Activated CD4-positive, alpha-beta T cell treated with anti-CD3 and anti-CD28 coated beads for 36 hours (primary cell): ENCODE measurements around the gene CRB2. TPM values are rescaled to one million over a fixed set of nuclear protein-coding genes. Genes with fewer than 3 reads are reported as not detected.
A peak's percentile ranks its signal among the peaks of the same experiment; 100 is the strongest.

ENCODE experiments used
- ATAC-seq: fragments of 200-7000 bp; cut with Tn5 transposase; one replicate; pipeline ENCODE4 v1.10.0; 2021; ENCODE audit warnings: mild to moderate bottlenecking, moderate library complexity
- CTCF ChIA-PET: fragments of 350-600 bp; sonication (Branson Sonifier 250); formaldehyde crosslinking; loops from one replicate; lab custom pipeline; 2021; ENCODE audit warnings: antibody characterized with exemption; lab: Charles Lee
- POLR2A ChIA-PET: fragments of 350-600 bp; sonication (Branson Sonifier 250); formaldehyde crosslinking; loops from one replicate; lab custom pipeline; 2021; ENCODE audit warnings: antibody characterized with exemption, inconsistent platforms; lab: Charles Lee
- DNase-seq: peaks from one replicate; pipeline ENCODE4 v3.0.0-alpha.2; 2020
- H3K27ac Mint-ChIP-seq: one replicate; pipeline ENCODE4 v1.8.0; 2021; ENCODE audit warnings: mixed read lengths
- H3K27me3 Mint-ChIP-seq: one replicate; pipeline ENCODE4 v1.8.0; 2021; ENCODE audit warnings: mixed read lengths
- H3K36me3 Mint-ChIP-seq: one replicate; pipeline ENCODE4 v1.8.0; 2021; ENCODE audit warnings: low read depth, mixed read lengths
- H3K4me1 Mint-ChIP-seq: one replicate; pipeline ENCODE4 v1.8.0; 2021; ENCODE audit warnings: mixed read lengths
- H3K4me3 Mint-ChIP-seq: one replicate; pipeline ENCODE4 v1.8.0; 2021; ENCODE audit warnings: mild to moderate bottlenecking, moderate library complexity, mixed read lengths
- H3K9me3 Mint-ChIP-seq: one replicate; pipeline ENCODE4 v1.8.0; 2021; ENCODE audit warnings: low read depth, mixed read lengths
- intact Hi-C, 2 experiments: fragments of 100-400 bp; cut with DNase I in 1 of 2; cut with micrococcal nuclease in 1 of 2; formaldehyde crosslinking; loops; one replicate each; pipeline versions ENCODE4 v1.14.2 to v1.15.1; 2022 to 2024; cut with DNase I, micrococcal nuclease
- total RNA-seq, 2 experiments: library from RNA; stranded (reverse); gene quantifications; one replicate each; pipeline ENCODE4 v1.2.3, GENCODE V29; 2021

CRB2 gene
- total RNA-seq, 2 experiments from 2014 or later, result not detected

GRCh38 chr9:123319541-123320339 is 36.3 kb upstream of the CRB2 start:
- Mint-ChIP-seq H3K4me1 (peaks cover 32% of the 10 kb centered on the region), H3K9me3 (no peaks in the 10 kb centered on the region), H3K27me3 (no peaks in the 10 kb centered on the region), H3K4me3 (no peak overlapping the region), H3K36me3 (no peaks in the 10 kb centered on the region), H3K27ac (no peak overlapping the region)
- CTCF ChIA-PET, result interaction anchor here (0.9 to 1.2 kb wide), 2 partner anchors 19 to 30 kb away, joined by 3 read pairs; no protein-coding TSS in a partner anchor
- intact Hi-C loops, result no loop called here
- POLR2A ChIA-PET, result no interaction called here
- ATAC-seq (no peak), DNase-seq (no peak)

DNA sequence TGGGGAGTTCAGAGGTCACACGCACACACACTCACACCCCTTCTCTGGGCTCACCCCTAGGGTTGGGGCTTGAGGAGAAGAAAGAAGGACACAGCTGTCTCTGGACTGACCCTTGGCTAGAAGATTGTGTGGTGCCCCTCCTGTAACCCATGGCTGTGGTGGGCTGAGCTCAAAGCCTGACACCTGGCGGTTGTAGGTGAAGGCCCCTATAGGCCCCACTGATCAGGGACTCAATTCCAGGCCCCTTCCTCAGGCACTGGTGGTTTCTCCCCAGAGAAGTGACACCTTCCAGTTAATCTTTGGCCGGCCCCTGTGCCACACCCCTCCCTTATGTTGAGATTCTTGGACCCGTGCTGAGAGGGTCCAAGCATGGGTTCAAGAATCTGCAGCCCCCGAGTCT is 35.2 kb upstream of the CRB2 start:
- ATAC-seq (no peak), DNase-seq (no peak)
- Mint-ChIP-seq H3K4me1 (peaks cover 35% of the 10 kb centered on the region), H3K9me3 (no peaks in the 10 kb centered on the region), H3K36me3 (no peaks in the 10 kb centered on the region), H3K4me3 (no peak overlapping the region), H3K27ac (no peak overlapping the region), H3K27me3 (no peaks in the 10 kb centered on the region)
- intact Hi-C loops, result no loop called here
- ChIA-PET CTCF (interaction anchor here (0.7 kb wide), 1 partner anchor 789 kb away, joined by 3 read pairs; no protein-coding TSS in a partner anchor), POLR2A (interaction anchor here (0.7 kb wide), 1 partner anchor 58 kb away, joined by 3 read pairs; no protein-coding TSS in a partner anchor)

DNA sequence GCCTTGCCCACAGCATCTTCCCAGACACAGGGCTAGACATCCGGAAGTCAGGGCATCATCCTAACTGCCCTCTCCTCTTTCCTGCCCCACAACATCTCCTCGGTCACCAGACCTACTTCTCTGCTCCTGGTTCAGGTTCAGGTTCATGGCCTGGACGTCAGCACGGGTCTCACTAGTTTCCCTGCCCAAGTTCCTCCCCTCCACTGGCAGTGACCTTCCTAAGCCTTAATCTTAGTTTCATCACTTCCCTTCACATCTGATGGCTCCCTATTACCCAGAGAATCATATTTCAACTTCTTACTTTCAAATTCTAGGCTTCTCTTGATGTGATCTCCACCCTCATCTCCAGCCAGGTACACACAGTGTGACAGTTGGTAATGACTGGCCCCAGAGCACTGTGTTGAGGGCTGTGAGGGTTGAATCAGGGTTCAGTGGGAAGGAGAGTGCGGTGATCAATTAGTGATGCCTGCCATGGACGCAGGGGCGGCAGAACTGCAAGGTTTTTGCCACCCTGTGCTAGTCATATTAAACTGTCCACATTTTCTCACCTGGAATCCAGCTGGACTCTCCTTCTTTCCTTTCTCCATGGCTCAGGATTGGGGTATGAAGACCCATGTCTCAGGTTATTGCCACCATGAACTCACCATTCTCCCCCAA is 34.3 kb upstream of the CRB2 start:
- Mint-ChIP-seq H3K27me3 (no peaks in the 10 kb centered on the region), H3K9me3 (no peaks in the 10 kb centered on the region), H3K27ac (peak overlapping the region; percentile 92), H3K4me3 (no peak overlapping the region), H3K4me1 (peaks cover 38% of the 10 kb centered on the region), H3K36me3 (no peaks in the 10 kb centered on the region)
- POLR2A ChIA-PET, result no interaction called here
- ATAC-seq (no peak), DNase-seq (no peak)
- CTCF ChIA-PET, result interaction anchor here (0.7 to 1.7 kb wide), 2 partner anchors 28 to 788 kb away, joined by 3 to 7 read pairs; no protein-coding TSS in a partner anchor
- intact Hi-C loops, result loop anchor here in 1 of 2 experiments (2.0 kb wide), 1 partner anchor 17 kb away; no protein-coding TSS in a partner anchor

- H3K4me1 Mint-ChIP-seq, result peaks cover 35% of the 10 kb centered on the region
- H3K36me3 Mint-ChIP-seq, result no peaks in the 10 kb centered on the region
- POLR2A ChIA-PET, result interaction anchor here (0.6 to 1.7 kb wide), 2 partner anchors 17 to 405 kb away, joined by 3 to 20 read pairs; no protein-coding TSS in a partner anchor
Measured at GRCh38 chr9:123322273-123323195, 33.5 kb upstream of the CRB2 start.

DNA sequence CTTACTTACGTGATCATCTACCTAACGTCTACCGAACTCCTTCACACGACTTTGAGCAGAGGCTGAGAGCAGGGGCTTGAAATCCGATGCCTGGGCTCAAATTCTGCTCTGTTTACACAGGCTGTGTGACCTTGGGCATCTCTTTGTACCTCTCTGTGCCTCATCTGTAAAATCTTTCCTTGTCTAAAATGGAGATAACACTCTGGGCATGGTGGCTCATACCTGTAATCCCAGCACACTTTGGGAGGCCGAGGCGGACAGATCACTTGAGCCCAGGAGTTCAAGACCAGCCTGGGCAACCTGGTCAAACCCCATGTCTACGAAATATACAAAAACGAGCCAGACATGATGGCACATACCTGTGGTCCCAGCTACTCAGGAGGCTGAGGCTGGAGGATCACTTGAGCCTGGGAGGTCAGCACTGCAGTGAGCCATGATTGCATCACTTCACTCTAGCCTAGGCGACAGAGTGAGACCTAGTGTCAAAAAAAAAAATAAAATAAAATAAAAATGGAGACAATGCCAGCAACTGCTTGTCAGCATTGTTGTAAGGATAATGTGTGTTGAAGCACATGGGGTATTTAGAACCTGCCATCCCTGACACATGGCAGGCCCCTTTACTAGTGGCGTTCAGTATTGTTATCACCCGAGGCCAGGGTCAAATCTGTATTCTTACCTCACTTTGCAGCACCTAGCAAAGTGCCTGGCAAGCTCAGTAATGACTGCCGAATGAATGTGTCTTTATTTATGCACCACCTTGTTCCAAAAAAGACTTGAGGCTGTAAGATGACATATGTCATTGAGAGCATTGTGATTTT is 32.6 kb upstream of the CRB2 start:
- Mint-ChIP-seq H3K27me3 (no peaks in the 10 kb centered on the region), H3K4me3 (peak overlapping the region; percentile 39), H3K9me3 (no peaks in the 10 kb centered on the region), H3K36me3 (no peaks in the 10 kb centered on the region), H3K4me1 (peaks cover 30% of the 10 kb centered on the region), H3K27ac (peak overlapping the region; percentile 92)
- intact Hi-C loops, result loop anchor here (1.0 to 2.0 kb wide), 3 partner anchors 15 to 55 kb away; partner anchors contain the start of gene STRBP (in 1 of the 2)
- POLR2A ChIA-PET, result interaction anchor here (0.6 to 1.7 kb wide), 3 partner anchors 16 to 406 kb away, joined by 3 to 20 read pairs (median 3); no protein-coding TSS in a partner anchor
- CTCF ChIA-PET, result interaction anchor here (0.8 to 1.7 kb wide), 5 partner anchors 16 to 98 kb away, joined by 3 to 7 read pairs (median 4); no protein-coding TSS in a partner anchor
- no peak for ATAC-seq
- no peak for DNase-seq

More at GRCh38 chr9:123322273-123323195, 33.5 kb upstream of the CRB2 start:
- peak; percentile 79 for DNase-seq
- intact Hi-C loops, result loop anchor here (1.0 to 2.0 kb wide), 3 partner anchors 16 to 54 kb away; partner anchors contain the start of gene STRBP (in 1 of the 2)
- H3K27me3 Mint-ChIP-seq, result no peaks in the 10 kb centered on the region
- H3K4me3 Mint-ChIP-seq, result peak overlapping the region; percentile 39
- CTCF ChIA-PET, result interaction anchor here (0.8 to 1.7 kb wide), 4 partner anchors 15 to 97 kb away, joined by 3 to 7 read pairs (median 4); no protein-coding TSS in a partner anchor
- ATAC-seq, result peak; percentile 89
- H3K27ac Mint-ChIP-seq, result peak overlapping the region; percentile 92
- H3K9me3 Mint-ChIP-seq, result no peaks in the 10 kb centered on the region

- no peaks in the 10 kb centered on the region for H3K27me3 Mint-ChIP-seq
- peak overlapping the region; percentile 29 for H3K27ac Mint-ChIP-seq
- POLR2A ChIA-PET, result interaction anchor here (0.5 kb wide), 2 partner anchors 16 to 382 kb away, joined by 3 to 4 read pairs; no protein-coding TSS in a partner anchor
- DNase-seq, result no peak
- intact Hi-C loops, result no loop called here
- CTCF ChIA-PET, result interaction anchor here (1.2 to 1.3 kb wide), 2 partner anchors 10 to 25 kb away, joined by 3 to 4 read pairs; no protein-coding TSS in a partner anchor
- H3K9me3 Mint-ChIP-seq, result no peaks in the 10 kb centered on the region
- H3K4me3 Mint-ChIP-seq, result no peak overlapping the region
- no peak for ATAC-seq
- no peaks in the 10 kb centered on the region for H3K36me3 Mint-ChIP-seq
- peaks cover 35% of the 10 kb centered on the region for H3K4me1 Mint-ChIP-seq
Measured at GRCh38 chr9:123324767-123325183, 31.2 kb upstream of the CRB2 start.

- Mint-ChIP-seq H3K4me3 (no peak overlapping the region), H3K36me3 (no peaks in the 10 kb centered on the region), H3K27me3 (no peaks in the 10 kb centered on the region), H3K27ac (peak overlapping the region; percentile 51), H3K9me3 (no peaks in the 10 kb centered on the region), H3K4me1 (peaks cover 35% of the 10 kb centered on the region)
- CTCF ChIA-PET, result interaction anchor here (0.7 to 1.2 kb wide), 2 partner anchors 23 to 65 kb away, joined by 3 read pairs; no protein-coding TSS in a partner anchor
- intact Hi-C loops, result no loop called here
- DNase-seq (no peak), ATAC-seq (no peak)
- POLR2A ChIA-PET, result no interaction called here
Measured at GRCh38 chr9:123326187-123326586, 29.8 kb upstream of the CRB2 start.

- peaks cover 31% of the 10 kb centered on the region for H3K4me1 Mint-ChIP-seq
- DNase-seq, result no peak
- no peaks in the 10 kb centered on the region for H3K9me3 Mint-ChIP-seq
- H3K27me3 Mint-ChIP-seq, result no peaks in the 10 kb centered on the region
- no peak overlapping the region for H3K27ac Mint-ChIP-seq
- ChIA-PET POLR2A (no interaction called here), CTCF (interaction anchor here (0.7 kb wide), 1 partner anchor 66 kb away, joined by 3 read pairs; no protein-coding TSS in a partner anchor)
- intact Hi-C loops, result no loop called here
- H3K36me3 Mint-ChIP-seq, result no peaks in the 10 kb centered on the region
- ATAC-seq, result no peak
- H3K4me3 Mint-ChIP-seq, result no peak overlapping the region
Measured at GRCh38 chr9:123326662-123327093, 29.3 kb upstream of the CRB2 start.

DNA sequence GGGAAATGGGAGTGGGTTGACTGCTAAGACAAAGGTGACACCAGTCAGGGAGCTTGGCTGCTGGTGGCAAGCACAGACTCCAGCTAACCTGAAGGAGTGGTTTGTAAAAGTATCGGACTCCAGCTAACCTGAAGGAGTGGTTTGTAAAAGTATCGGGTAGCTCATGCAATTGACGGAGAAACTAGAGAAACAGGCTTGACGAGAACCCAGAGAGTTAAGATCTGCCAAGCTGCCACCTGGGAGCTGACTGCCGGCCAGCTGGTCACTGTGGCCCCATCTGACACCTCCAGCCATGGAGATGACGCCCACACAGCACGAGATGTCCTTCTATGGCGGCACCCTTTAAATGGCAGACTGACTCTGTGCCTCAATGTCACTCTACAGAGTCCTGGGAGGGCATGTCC is 28.3 kb upstream of the CRB2 start:
- POLR2A ChIA-PET, result no interaction called here
- Mint-ChIP-seq H3K4me1 (peaks cover 21% of the 10 kb centered on the region), H3K36me3 (no peaks in the 10 kb centered on the region), H3K27me3 (no peaks in the 10 kb centered on the region), H3K4me3 (no peak overlapping the region), H3K27ac (no peak overlapping the region), H3K9me3 (no peaks in the 10 kb centered on the region)
- CTCF ChIA-PET, result interaction anchor here (0.6 to 1.6 kb wide), 4 partner anchors 11 to 275 kb away, joined by 3 to 5 read pairs (median 4); no protein-coding TSS in a partner anchor
- ATAC-seq, result no peak
- intact Hi-C loops, result no loop called here
- no peak for DNase-seq
